Stimulated activated CD4-positive, alpha-beta T cell treated with anti-CD3 and anti-CD28 coated beads, TNF-alpha, amount 100 ng/mL, for 24 hours (primary cell): ENCODE data around the gene PROK1.
"Not testable (repeated sequence)": the region's sequence is repeated elsewhere in the genome, so short reads cannot be mapped to it uniquely, and the experiment has no call there.

Experiments
- DNase-seq, 3 experiments: peaks; one replicate each; pipeline ENCODE4 v3.0.0-alpha.2; 2020; ENCODE audit warnings: low read depth in 3 of 3

PROK1 gene

GRCh38 chr1:110433803-110434202, 17.1 kb upstream of the PROK1 start:
- DNase-seq, result no peak

- no peak for DNase-seq
Measured at GRCh38 chr1:110434946-110435345, 16.0 kb upstream of the PROK1 start.

GRCh38 chr1:110436635-110437034, 14.3 kb upstream of the PROK1 start:
- DNase-seq, result no peak

DNA sequence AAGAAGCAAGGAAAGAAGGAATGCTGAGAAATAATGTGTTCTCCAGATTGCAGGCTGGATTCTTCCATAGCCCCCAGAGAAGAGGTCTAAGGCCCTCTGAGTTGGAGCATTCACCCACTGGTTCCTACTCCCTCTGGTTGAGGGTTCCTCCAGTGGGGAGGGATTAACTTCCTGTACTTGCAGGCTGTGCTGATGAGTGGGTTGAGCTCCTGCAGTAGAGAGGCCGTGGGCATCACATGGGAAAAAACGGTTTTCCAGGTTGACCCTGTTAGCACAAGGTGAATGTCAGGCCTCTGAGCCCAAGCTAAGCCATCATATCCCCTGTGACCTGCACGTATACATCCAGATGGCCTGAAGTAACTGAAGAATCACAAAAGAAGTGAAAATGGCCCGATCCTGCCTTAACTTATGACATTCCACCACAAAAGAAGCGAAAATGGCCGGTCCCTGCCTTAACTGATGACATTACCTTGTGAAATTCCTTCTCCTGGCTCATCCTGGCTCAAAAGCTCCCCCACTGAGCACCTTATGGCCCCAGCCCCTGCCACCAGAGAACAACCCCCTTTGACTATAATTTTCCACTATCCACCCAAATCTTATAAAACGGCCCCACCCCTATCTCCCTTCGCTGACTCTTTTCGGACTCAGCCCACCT, 13.2 kb upstream of the PROK1 start:
- not testable (repeated sequence) for DNase-seq

GRCh38 chr1:110438893-110439292, 12.1 kb upstream of the PROK1 start:
- no peak for DNase-seq

- not testable (repeated sequence) for DNase-seq
Measured at GRCh38 chr1:110439873-110440272, 11.1 kb upstream of the PROK1 start.

DNA sequence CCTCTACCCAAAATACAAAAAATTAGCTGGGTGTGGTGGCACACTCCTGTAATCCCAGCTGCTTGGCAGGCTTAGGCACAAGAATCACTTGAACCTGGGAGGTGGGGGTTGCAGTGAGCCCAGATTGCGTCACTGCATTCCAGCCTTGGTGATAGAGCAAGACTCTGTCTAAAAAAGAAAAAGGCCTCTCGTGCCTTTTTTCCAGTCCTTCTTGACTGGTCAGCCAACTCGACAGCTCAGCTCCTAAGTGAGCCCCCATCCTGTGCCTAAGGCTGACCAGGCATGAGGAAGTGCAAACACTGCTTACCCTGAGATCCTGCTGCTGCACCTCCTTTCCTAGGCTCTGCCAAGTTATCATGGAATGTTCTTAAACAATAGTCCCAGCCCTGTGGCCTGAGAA, 10.1 kb upstream of the PROK1 start:
- no peak for DNase-seq

DNA sequence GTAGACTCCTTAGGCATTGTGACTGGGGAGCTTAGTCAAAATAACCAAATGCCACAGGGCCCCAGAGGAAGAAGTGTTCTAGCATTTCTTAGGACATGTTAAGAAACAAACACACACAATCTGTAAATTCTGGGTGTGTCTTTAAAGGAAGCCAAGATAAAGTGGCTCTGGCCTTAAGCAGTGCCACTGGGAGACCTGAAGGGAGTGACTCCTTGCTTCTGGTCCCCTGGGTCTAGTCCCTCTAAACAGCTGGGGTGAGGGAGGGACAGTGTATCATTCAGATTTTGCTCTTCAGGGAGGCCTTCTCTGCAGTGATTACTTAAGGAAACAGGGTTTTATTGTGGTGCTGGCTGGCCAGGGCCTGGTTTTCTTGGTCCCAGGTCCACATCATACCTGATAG, 9.1 kb upstream of the PROK1 start:
- DNase-seq, result no peak

DNA sequence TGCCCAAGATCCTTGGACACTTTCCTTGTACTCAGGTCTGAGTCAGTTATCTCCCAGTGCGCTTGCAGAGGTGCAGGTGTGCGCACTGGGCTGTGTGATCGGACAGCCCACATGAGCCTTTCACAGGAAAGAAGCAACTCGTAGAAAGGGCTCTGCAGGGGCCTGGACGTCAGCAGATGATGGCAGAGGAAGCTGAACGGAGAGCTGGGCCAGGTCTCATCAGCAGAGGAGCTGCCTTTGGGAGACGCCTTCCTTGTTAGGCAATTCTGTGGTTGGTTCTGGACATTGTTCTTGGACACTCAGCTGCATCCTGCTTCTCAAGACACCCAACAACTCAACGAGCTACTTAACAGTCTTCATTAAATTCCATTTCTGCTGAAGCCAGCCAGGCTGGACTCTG, 7.5 kb upstream of the PROK1 start:
- no peak for DNase-seq

DNA sequence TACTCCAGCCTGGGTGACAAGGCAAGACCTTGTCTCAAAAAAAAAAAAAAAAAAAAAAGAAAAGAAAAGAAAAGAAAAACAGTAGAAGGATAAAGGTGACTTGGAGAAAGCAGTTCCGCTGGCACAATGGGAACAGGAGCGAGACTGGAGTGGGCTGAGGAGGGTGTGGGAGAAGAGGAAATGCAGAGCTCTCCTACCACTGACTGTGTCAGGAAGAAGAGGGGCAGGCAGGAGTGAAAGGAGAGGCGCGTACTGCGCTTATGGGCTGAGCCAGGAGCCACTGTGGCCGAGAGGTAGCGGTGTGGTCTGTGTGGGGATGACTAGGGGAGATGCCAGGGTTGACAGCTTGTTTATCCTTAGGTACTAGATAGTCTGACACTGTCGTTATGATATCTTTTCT, 6.4 kb upstream of the PROK1 start:
- DNase-seq, result no peak

- no peak for DNase-seq
Measured at GRCh38 chr1:110449661-110450651, 993 bp upstream of the PROK1 start.

DNA sequence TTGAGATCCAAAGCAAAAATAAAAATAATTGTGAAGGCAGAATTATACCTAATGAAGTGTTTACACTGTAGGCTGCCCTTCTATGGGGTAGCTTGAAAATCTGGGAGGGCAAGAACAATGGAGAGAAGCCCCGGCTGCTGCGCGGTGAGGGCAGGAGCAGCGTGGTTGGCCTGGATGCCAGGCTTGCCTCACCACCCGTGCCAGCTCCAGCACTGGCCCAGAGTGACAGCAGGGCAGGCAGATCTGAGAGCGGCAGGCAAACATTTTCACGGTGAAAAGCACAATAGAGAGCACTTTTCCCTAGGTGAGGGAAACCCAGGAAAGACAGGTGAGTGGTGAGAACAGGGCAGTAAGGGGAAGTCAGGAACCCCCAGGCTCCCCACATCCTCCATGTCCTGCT, 1.4 kb downstream of the PROK1 start:
- no peak for DNase-seq

- DNase-seq, result no peak
Measured at GRCh38 chr1:110453829-110454228, 2.9 kb downstream of the PROK1 start.

DNA sequence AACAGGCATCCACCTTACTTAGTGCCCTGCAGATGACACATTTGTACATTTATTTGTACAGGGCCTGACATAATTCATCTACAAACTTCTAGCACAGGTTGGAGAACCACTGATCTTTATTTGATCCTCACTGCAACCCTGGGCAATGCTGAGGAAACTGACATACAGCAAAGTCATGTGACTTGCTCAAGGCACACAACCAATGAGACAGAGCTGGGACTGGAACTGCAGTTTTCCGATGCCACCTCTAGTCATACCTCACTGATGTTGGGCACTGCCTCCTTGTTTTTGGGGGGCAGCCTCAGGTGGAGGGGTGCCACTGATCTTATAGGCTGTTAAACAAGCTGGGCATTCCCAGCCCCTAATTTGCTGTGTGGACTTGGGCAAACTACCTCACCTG, 3.4 kb downstream of the PROK1 start:
- no peak for DNase-seq

DNA sequence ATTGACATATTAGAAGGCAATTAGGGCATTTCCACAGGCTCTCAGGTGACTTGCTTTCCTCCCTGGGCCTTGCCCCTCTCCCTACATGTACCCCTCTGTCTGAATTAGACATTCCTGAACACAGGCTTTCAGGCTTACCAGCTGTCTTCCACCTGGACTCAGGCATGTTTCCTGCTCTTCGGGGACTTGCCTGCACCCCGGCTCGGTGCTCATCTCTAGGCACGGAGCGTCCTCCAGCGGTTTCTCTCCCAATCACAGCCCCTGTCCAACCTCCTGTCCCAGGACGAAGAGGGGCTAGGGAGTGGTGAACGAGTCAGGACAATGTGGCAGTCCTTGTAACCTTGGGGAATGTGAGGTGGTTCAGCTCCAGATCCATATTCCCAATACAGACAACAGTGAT, 4.2 kb downstream of the PROK1 start:
- no peak for DNase-seq

GRCh38 chr1:110457206-110457605, 6.3 kb downstream of the PROK1 start:
- no peak for DNase-seq

GRCh38 chr1:110460253-110461220, 9.6 kb downstream of the PROK1 start:
- DNase-seq, result peak; percentile 65 to 86 (median 76)

GRCh38 chr1:110462093-110462492, 11.1 kb downstream of the PROK1 start:
- no peak for DNase-seq

GRCh38 chr1:110462964-110463363, 12.0 kb downstream of the PROK1 start:
- no peak for DNase-seq

DNA sequence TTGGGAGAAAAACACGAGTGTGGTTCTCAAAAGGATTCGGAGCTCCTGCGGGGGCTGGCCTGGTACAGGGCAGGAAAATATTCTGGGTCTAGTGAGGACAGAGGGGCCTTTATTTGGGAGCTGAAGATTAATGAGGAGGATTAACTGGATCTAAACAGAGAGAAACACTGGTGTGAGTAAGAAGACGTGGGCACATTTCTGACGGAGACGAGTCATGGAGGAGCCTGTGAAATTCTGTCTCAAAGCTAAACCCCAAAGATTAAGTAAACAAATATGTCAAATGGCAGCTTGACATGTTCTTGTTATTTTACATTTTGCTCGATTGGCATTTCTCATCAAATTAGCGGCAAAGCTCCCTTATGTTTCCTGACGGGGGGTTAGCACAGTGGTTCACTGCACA, 12.8 kb downstream of the PROK1 start:
- no peak for DNase-seq

- DNase-seq, result no peak
Measured at GRCh38 chr1:110464340-110464739, 13.4 kb downstream of the PROK1 start.
